ENCODE measurements around the gene TAS2R41.

The TAS2R41 gene

GRCh38 chr7:143493751-143494150, 16.1 kb downstream of the TAS2R41 start:
- no peak for DNase-seq (ENCODE audit: low read depth in 2 of 2)

- DNase-seq (ENCODE audit: low read depth in 2 of 2) = no peak
Measured at GRCh38 chr7:143494622-143495021, 16.9 kb downstream of the TAS2R41 start.

GRCh38 chr7:143495851-143496250, 18.2 kb downstream of the TAS2R41 start:
- DNase-seq (ENCODE audit: low read depth in 2 of 2) = no peak

DNA sequence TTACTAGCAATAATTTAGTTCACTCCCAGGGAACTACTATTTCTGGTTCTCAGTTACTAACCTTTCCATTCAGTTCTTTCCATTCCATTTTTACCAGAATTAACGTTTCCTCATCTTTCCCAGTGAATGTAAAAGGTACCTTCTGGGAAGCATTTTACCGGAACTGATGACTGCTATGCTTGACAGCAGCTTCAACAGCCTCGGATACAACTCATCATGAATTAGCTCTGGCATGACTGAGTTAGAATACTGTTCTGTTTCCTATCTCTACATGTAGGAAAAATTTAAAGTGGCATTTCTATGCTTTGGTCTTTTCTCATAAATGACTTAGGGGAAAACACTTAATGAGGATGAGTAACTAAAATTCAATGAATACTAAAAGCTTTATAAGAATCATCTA, 18.6 kb downstream of the TAS2R41 start:
- DNase-seq (ENCODE audit: low read depth in 2 of 2) = no peak

DNA sequence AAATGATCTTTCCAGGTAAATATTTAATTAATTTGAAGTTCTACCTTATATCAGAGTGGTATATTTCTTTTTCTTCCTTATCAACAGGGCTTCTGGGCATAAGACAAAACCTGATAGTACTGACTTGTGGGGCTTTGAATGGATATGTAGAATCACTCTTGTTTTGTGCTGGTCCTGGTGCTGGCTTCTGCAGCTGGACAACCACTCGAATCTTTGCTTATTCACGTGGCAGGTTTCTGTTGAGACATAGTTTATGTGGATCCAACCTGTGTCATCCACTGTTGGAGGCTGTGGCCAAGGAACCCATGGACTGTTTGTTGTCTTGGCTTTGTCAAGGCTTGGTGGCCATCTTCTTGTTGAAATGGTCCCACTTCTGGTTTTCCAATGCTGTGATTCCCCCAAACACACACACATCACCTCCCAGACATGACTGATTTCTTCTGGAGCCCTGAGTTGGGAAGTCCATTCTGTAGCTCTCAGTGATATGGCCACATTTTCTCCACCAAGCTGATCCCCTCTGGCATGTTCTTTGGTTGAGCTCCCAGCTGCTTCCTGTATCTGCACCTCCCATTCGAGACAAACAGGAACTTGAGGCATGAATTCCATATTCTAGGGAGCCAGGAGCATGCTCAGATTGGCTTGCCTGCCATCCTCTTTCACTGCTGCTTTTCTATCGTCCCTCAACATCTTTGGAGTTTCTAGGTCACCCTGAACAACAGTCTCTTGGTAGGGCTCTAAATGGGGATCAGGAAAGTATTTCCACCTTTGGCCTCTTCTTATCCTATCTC, 19.5 kb downstream of the TAS2R41 start:
- no peak for DNase-seq (ENCODE audit: low read depth in 2 of 2)

- DNase-seq (ENCODE audit: low read depth in 2 of 2) = no peak
Measured at GRCh38 chr7:143499246-143499645, 21.6 kb downstream of the TAS2R41 start.

DNA sequence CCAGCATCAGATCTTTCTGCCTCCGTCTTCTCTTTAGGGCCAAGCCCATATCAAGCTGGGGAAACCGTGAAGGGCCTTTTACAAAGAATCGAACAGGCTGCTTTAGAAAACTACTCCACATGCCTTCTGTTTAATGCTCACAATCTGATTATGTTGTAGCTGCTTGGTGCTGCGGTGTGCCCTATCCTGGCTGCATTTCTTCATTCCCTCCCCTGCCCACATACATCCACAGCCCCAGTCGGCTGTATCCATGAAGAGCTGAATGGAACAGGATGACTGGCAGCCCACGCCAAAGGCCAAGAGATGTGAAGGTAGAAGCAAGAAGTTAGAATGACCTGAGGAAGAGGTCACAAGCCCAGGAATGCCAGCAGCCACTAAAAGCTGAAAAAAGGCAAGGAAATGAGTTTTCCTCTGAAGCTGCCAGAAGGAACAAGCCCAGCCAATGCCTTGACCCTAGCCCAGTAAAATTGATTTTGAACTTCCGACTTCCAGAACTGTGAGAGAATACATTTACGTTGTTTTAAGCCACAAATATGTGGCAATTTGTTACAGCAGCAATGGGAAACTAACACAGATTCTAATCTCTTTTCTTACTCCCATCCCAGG, 22.2 kb downstream of the TAS2R41 start:
- no peak for DNase-seq (ENCODE audit: low read depth in 2 of 2)

DNA sequence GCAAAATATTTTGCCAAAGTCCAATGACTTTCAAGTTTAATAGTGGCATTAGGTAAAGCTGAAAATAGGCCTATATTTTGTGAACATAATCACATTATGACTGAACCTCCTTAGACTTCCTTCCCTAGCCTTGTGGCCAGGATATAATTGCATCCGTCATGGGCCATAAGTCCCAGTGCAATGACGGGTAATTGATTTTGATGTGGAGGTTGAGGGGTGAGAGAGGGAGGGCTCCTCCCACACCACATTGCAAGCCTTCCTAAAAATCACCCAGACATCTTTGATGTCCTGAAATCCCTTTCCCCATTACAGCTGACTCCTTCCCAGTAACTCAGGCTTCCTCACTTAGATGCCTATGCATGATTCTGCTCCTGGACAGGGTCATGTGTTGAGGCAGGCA, 25.6 kb downstream of the TAS2R41 start:
- DNase-seq (ENCODE audit: low read depth in 2 of 2) = no peak

- no peak for DNase-seq (ENCODE audit: low read depth in 2 of 2)
Measured at GRCh38 chr7:143504215-143504936, 26.7 kb downstream of the TAS2R41 start.

GRCh38 chr7:143504937-143505297, 27.2 kb downstream of the TAS2R41 start:
- no peak for DNase-seq (ENCODE audit: low read depth in 2 of 2)

DNA sequence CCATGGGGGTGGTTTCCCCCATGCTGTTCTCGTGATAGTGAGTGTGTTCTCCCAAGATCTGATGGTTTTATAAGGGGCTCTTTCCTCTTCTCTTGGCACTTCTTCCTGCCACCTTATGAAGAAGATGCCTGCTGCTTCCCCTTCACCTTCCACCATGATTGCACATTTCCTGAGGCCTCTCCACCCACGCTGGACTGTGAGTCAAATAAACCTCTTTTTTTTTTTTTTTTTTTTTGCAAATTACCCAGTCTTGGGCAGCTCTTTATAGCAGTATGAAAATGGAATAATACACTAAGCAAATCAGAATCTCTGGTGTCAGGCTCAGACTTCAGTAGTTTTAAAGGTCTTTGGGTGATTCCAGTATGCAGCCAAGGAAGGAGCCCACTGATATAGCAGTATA, 28.2 kb downstream of the TAS2R41 start:
- DNase-seq (ENCODE audit: low read depth in 2 of 2) = no peak

GRCh38 chr7:143507094-143507518, 29.4 kb downstream of the TAS2R41 start:
- DNase-seq (ENCODE audit: low read depth in 2 of 2) = no peak

DNA sequence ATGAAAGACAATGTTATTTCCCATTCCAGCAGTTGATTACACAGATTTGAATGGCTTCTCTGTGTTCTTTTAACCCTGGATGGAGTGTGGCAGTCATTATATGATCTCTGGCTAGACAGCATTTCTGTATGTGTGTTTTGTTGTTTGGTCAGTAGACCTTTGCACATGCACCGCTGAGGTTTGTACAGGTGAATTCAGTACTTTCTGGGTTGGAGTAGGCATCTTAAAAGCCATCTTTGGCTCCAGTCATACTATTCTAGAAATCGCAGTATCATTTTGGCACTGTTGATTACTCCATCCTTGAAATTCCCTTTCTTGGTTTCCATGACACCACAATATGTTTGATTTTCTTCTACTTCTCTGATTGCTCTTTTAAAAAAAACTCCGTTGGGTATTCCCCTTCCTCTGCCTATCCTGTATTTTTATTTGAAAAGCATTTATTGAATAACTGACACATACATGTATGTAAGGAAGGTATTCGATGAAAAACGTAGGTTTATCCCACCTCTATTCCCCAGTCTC, 29.9 kb downstream of the TAS2R41 start:
- DNase-seq (ENCODE audit: low read depth in 2 of 2) = no peak

DNA sequence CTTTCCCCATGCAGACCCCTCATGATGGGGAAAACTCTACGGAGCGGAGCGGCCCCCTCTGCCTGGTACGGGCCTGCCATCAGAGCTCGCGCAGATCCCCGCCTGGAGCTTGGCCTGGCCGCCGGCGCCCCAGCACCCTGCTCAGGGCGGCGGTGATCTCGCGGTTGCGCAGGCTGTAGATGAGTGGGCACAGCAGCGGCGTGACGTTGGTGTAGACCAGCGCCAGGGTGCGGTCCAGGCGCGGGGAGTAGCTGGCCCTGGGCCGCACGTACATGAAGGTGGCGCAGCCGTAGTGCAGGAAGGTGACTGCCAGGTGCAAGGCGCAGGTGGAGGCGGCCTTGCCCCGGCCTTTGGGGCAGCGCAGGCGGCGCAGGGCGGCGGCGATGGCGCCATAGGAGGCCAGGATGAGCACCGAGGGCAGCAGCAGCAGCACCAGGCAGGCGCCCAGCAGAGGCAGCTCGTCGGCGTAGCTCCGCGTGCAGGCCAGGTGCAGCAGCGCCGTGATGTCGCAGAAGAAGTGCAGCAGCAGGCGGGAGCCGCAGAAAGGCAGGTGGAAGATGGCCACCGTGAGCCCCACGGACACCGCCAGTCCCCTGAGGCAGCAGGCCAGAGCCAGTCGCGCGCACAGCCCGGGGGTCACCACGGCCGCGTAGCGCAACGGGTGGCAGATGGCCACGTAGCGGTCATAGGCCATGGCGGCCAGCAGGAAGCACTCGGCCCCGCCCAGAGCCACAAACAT, 33.4 kb downstream of the TAS2R41 start:
- DNase-seq (ENCODE audit: low read depth in 2 of 2) = no peak

DNA sequence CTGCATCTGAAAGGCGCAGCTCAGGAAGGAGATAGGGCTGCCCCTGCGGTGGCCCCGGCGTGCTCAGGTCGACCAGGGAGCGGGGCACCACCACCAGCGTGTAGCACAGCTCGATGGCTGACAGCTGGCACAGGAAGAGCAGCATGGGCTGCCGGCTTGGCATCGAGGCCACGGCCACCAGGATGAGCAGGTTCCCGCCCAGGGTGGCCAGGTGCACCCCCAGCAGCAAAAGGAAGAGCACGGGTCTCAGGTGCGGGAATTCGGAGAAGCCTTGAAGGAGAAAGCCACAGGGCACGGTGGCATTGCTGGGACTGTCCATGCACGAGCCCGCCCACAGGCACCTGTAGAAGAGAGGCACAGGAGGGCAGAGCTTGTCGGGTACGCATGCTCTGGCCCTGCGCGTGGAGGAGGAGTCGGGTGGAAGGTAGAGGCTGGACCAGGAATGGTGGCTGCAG, 33.9 kb downstream of the TAS2R41 start:
- no peak for DNase-seq (ENCODE audit: low read depth in 2 of 2)

DNA sequence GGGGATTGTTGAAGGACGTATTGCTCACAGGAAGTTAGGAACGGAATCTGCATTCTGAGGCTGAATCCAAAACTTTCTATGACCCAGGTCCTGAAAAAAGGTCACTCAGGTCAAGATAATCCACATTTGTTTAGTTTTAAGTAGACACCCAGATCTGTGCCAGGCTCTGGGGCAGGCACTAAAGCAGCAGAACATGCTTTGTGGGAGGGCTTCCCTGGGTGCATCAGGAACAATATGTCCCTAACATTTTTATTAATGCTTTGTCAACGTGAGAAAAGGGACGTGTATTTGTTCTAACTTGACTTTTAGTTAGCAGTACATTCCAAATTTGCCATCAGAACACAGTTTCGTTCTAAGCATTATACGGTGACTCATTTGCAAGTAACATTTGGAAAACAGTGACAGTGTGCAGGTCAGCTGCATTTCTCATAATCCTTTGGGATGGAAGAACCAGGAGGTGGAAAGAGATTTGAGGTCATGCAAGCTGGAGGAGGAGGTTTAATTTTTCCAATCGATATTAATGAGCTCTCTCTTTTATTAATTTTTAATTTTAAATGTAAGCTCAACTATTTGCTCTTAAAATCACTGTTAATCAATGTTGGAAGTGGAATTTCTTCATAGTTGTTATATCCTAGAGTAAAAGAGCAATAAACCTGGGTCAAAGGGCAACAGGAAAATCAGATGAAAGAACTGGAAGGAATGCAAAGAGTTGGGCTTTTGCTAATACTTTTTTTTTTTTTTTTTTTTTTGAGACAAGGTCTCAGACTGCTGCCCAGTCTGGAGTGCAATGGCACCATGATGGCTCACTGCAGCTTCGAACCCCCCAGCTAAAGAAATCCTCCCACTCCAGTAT, 35.0 kb downstream of the TAS2R41 start:
- DNase-seq (ENCODE audit: low read depth in 2 of 2) = no peak

- DNase-seq (ENCODE audit: low read depth in 2 of 2) = no peak
Measured at GRCh38 chr7:143514487-143514886, 36.8 kb downstream of the TAS2R41 start.

- no peak for DNase-seq (ENCODE audit: low read depth in 2 of 2)
Measured at GRCh38 chr7:143514995-143515735, 37.5 kb downstream of the TAS2R41 start.

- no peak for DNase-seq (ENCODE audit: low read depth in 2 of 2)
Measured at GRCh38 chr7:143516981-143517380, 39.3 kb downstream of the TAS2R41 start.

DNA sequence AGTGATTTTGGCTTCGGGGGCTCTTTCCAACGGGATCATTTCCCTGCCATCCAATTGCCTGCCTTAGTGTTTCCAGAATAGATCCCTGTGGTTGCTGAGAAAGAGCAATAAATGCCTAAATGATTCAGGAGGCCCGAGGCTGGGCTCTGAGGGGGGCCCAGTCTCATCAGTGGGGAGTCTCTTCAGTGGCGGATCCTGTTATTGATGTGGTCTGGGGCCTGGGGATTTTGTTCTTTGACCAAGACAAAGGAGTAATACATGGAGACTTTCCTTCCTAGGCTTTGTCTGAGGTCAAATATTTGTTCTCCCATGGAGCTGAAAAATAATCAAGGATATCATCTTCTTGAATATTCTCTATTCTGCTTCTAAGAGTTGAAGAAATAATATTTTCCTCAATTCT, 40.8 kb downstream of the TAS2R41 start:
- DNase-seq (ENCODE audit: low read depth in 2 of 2) = no peak

All from stimulated activated CD4-positive, alpha-beta T cell treated with anti-CD3 and anti-CD28 coated beads, Interleukin-1b, Interleukin-23, amount 100 ng/mL, for 4 hours (primary cell).